HEK293 (cell line): ENCODE results near the gene HOXC11.

Experiments used
- CTCF ChIA-PET: fragments of 350-600 bp; formaldehyde crosslinking; extraction: SDS; loops from one replicate; lab custom pipeline; 2021; ENCODE audit warnings: antibody characterized with exemption; lab: Yijun Ruan, JAX
- POLR2A ChIA-PET: fragments of 300-600 bp; formaldehyde crosslinking; extraction: SDS; loops from one replicate; lab custom pipeline; 2020; ENCODE audit warnings: antibody characterized with exemption, inconsistent platforms; lab: Yijun Ruan, JAX
- H3K27ac ChIP-seq: fragments of 200-500 bp; sonication (Bioruptor generic); 2 replicates; pipeline ENCODE4 v1.5.1; 2014; ENCODE audit warnings: low read depth, low read length, control low read depth, inconsistent platforms; ENCODE audit errors: extremely low read depth
- H3K36me3 ChIP-seq, 2 experiments: fragments of 200-500 bp in 1 of 2; sonication (Bioruptor generic) in 1 of 2; 1 replicate in 1 of 2; 2 replicates in 1 of 2; pipeline ENCODE4 v1.5.1; 2014 to 2017; ENCODE audit warnings: inconsistent platforms in 2 of 2, low read length in 2 of 2; ENCODE audit not compliant: control insufficient read depth in 2 of 2, insufficient read depth in 1 of 2
- H3K4me1 ChIP-seq: fragments of 200-500 bp; sonication (Bioruptor generic); 2 replicates; pipeline ENCODE4 v1.5.1; 2014; ENCODE audit warnings: mild to moderate bottlenecking, low read length, inconsistent platforms; ENCODE audit not compliant: control insufficient read depth, insufficient read depth
- H3K4me3 ChIP-seq: 2 replicates; pipeline ENCODE4 v1.5.1; 2011; ENCODE audit warnings: low read depth, mild to moderate bottlenecking, control low read depth, low read length, moderate library complexity
- H3K9me3 ChIP-seq: fragments of 200-500 bp; sonication (Bioruptor generic); 2 replicates; pipeline ENCODE4 v1.5.1; 2014; ENCODE audit warnings: low read depth, low read length, inconsistent platforms; ENCODE audit not compliant: control insufficient read depth, insufficient read depth
- CTCF ChIP-seq: fragments of 450-650 bp; formaldehyde crosslinking; IDR thresholded peaks from 2 replicates; pipeline ENCODE4 v1.5.1; 2016; ENCODE audit warnings: missing biosample characterization, missing genetic modification characterization
- IKZF3 ChIP-seq: fragments of 450-650 bp; IDR thresholded peaks from 2 replicates; pipeline ENCODE4 v1.5.0; 2018; ENCODE audit warnings: missing biosample characterization, mild to moderate bottlenecking, missing genetic modification characterization, moderate library complexity
- PRDM1 ChIP-seq: fragments of 450-650 bp; formaldehyde crosslinking; IDR thresholded peaks from 2 replicates; pipeline ENCODE4; 2016; ENCODE audit warnings: missing biosample characterization, missing genetic modification characterization
- PRDM10 ChIP-seq: fragments of 450-650 bp; formaldehyde crosslinking; IDR thresholded peaks from 2 replicates; pipeline ENCODE4 v1.5.1; 2016; ENCODE audit warnings: missing biosample characterization, missing genetic modification characterization
- YY1 ChIP-seq: fragments of 450-650 bp; formaldehyde crosslinking; IDR thresholded peaks from 2 replicates; pipeline ENCODE4 v1.5.1; 2018; ENCODE audit warnings: missing biosample characterization, missing genetic modification characterization
- ZBTB17 ChIP-seq: fragments of 450-650 bp; formaldehyde crosslinking; IDR thresholded peaks from 2 replicates; pipeline ENCODE4 v1.5.1; 2016; ENCODE audit warnings: missing biosample characterization, missing genetic modification characterization
- ZNF24 ChIP-seq: fragments of 450-650 bp; formaldehyde crosslinking; IDR thresholded peaks from 2 replicates; pipeline ENCODE4 v1.5.1; 2016; ENCODE audit warnings: missing biosample characterization, missing genetic modification characterization
- ZNF366 ChIP-seq: fragments of 450-650 bp; formaldehyde crosslinking; conservative IDR thresholded peaks from 2 replicates; pipeline ENCODE4 v1.5.1; 2016; ENCODE audit warnings: missing biosample characterization, missing genetic modification characterization
- ZNF394 ChIP-seq: fragments of 450-650 bp; formaldehyde crosslinking; IDR thresholded peaks from 2 replicates; pipeline ENCODE4 v1.5.1; 2016; ENCODE audit warnings: missing biosample characterization, missing genetic modification characterization, mild to moderate bottlenecking, moderate library complexity, borderline replicate concordance
- ZNF664 ChIP-seq: fragments of 450-650 bp; formaldehyde crosslinking; IDR thresholded peaks from 2 replicates; pipeline ENCODE4 v1.5.1; 2016; ENCODE audit warnings: missing biosample characterization, missing genetic modification characterization
- ZXDB ChIP-seq: fragments of 450-650 bp; formaldehyde crosslinking; IDR thresholded peaks from 2 replicates; pipeline ENCODE4 v1.5.1; 2016; ENCODE audit warnings: missing biosample characterization, missing genetic modification characterization
- TF ChIP-seq, protein P1 (sequence below): fragments of 450-650 bp; formaldehyde crosslinking; IDR thresholded peaks from 2 replicates; pipeline ENCODE4 v1.5.1; 2017; ENCODE audit warnings: missing biosample characterization, missing genetic modification characterization
- TF ChIP-seq, protein P2 (sequence below): fragments of 450-650 bp; formaldehyde crosslinking; IDR thresholded peaks from 2 replicates; pipeline ENCODE4 v1.5.1; 2016; ENCODE audit warnings: missing biosample characterization, missing genetic modification characterization
- TF ChIP-seq, protein P3 (sequence below): fragments of 450-650 bp; IDR thresholded peaks from 2 replicates; pipeline ENCODE4 v1.5.1; 2018; ENCODE audit warnings: missing biosample characterization, missing genetic modification characterization
- TF ChIP-seq, protein P4 (sequence below): fragments of 450-650 bp; formaldehyde crosslinking; IDR thresholded peaks from 2 replicates; pipeline ENCODE4 v1.5.1; 2016; ENCODE audit warnings: missing biosample characterization, missing genetic modification characterization

The HOXC11 gene

DNA sequence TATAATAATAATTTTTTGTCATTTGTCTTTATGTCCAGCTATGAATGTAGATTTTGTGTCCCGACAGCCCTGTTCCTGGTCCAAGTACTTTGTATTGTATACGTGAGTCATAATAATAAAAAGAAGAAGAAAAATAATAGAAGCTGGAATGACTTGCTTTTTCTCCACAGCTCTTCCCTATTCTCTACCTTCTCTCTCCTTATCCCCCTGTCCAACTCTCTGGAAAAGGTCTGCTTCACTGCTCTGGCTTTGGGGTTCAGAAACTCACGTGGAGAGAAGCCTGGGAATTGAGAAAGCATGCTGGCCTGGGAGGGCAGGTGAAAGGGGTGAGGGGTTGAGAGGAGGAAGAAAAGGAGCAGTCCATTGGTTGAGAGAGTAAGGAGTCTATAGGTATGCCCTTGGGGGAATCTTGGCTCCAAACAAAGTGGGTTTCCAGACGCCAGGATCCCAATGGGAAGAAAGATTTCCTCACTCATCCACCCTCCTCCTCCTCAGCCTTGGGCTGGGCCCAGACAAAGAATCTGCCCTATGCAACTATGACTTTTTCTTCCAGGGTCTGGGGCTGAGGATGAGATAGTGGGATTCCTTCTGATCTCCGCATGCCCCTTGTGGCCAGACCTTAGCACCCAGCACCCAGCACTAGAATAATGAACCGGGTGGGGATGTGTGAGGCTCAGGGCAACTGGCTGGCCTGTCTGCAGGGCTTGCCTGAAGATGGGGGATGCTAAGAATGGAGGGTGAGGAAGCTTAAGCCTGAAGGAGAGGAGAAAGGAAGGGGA, 39.9 kb downstream of the HOXC11 start (continued):
- TF ChIP-seq ZNF366 (tag by site-specific recombination) = peak; percentile 74
- TF ChIP-seq ZXDB (tag by site-specific recombination) = no peak
- no peak for TF ChIP-seq ZNF24
- TF ChIP-seq ZBTB17 (tag by site-specific recombination) = peak; percentile 96
- 0 out of 2 replicates have a peak, but pooled peaks have one; percentile 19 for TF ChIP-seq ZNF394 (tag by site-specific recombination)
- peak; percentile 72; the same call in 1 of the 2 replicates for TF ChIP-seq PRDM1 (tag by site-specific recombination)
- peak; percentile 53 for TF ChIP-seq CTCF (tag by site-specific recombination)
- TF ChIP-seq, protein P1, sequence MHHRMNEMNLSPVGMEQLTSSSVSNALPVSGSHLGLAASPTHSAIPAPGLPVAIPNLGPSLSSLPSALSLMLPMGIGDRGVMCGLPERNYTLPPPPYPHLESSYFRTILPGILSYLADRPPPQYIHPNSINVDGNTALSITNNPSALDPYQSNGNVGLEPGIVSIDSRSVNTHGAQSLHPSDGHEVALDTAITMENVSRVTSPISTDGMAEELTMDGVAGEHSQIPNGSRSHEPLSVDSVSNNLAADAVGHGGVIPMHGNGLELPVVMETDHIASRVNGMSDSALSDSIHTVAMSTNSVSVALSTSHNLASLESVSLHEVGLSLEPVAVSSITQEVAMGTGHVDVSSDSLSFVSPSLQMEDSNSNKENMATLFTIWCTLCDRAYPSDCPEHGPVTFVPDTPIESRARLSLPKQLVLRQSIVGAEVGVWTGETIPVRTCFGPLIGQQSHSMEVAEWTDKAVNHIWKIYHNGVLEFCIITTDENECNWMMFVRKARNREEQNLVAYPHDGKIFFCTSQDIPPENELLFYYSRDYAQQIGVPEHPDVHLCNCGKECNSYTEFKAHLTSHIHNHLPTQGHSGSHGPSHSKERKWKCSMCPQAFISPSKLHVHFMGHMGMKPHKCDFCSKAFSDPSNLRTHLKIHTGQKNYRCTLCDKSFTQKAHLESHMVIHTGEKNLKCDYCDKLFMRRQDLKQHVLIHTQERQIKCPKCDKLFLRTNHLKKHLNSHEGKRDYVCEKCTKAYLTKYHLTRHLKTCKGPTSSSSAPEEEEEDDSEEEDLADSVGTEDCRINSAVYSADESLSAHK (tag by site-specific recombination) = peak; percentile 79
- TF ChIP-seq, protein P2, sequence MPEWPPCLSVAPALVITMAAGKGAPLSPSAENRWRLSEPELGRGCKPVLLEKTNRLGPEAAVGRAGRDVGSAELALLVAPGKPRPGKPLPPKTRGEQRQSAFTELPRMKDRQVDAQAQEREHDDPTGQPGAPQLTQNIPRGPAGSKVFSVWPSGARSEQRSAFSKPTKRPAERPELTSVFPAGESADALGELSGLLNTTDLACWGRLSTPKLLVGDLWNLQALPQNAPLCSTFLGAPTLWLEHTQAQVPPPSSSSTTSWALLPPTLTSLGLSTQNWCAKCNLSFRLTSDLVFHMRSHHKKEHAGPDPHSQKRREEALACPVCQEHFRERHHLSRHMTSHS (tag by site-specific recombination) = no peak
- TF ChIP-seq, protein P3, sequence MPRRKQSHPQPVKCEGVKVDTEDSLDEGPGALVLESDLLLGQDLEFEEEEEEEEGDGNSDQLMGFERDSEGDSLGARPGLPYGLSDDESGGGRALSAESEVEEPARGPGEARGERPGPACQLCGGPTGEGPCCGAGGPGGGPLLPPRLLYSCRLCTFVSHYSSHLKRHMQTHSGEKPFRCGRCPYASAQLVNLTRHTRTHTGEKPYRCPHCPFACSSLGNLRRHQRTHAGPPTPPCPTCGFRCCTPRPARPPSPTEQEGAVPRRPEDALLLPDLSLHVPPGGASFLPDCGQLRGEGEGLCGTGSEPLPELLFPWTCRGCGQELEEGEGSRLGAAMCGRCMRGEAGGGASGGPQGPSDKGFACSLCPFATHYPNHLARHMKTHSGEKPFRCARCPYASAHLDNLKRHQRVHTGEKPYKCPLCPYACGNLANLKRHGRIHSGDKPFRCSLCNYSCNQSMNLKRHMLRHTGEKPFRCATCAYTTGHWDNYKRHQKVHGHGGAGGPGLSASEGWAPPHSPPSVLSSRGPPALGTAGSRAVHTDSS = peak; percentile 45; the same call in 1 of the 2 replicates
- peak; percentile 90 for TF ChIP-seq PRDM10 (tag by site-specific recombination)

- Histone ChIP-seq H3K4me3 (no peak overlapping the region), H3K4me1 (peaks cover 39% of the 10 kb centered on the region), H3K36me3 (no peaks in the 10 kb centered on the region), H3K27ac (peak overlapping the region; percentile 47), H3K9me3 (no peaks in the 10 kb centered on the region)
- CTCF ChIA-PET = interaction anchor here (0.8 to 3.8 kb wide), 4 partner anchors 18 to 200 kb away, joined by 3 to 23 read pairs (median 4); partner anchors contain the start of gene HOXC5
- POLR2A ChIA-PET = no interaction called here
- TF ChIP-seq YY1 (tag by site-specific recombination) = 0 out of 2 replicates have a peak, but pooled peaks have one; percentile 16
- TF ChIP-seq, protein P4, sequence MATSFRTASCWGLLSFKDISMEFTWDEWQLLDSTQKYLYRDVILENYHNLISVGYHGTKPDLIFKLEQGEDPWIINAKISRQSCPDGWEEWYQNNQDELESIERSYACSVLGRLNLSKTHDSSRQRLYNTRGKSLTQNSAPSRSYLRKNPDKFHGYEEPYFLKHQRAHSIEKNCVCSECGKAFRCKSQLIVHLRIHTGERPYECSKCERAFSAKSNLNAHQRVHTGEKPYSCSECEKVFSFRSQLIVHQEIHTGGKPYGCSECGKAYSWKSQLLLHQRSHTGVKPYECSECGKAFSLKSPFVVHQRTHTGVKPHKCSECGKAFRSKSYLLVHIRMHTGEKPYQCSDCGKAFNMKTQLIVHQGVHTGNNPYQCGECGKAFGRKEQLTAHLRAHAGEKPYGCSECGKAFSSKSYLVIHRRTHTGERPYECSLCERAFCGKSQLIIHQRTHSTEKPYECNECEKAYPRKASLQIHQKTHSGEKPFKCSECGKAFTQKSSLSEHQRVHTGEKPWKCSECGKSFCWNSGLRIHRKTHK (tag by site-specific recombination) = no peak
- no peak for TF ChIP-seq ZNF664 (tag by site-specific recombination)
- peak; percentile 43; the same call in 1 of the 2 replicates for TF ChIP-seq IKZF3 (tag by site-specific recombination)
Measured at GRCh38 chr12:54014377-54015017, 41.6 kb downstream of the HOXC11 start.
